ENCODE data around the gene SLC30A4. TPM values are rescaled to one million over a fixed set of nuclear protein-coding genes. Genes with fewer than 3 reads are reported as not detected.

SLC30A4 gene
- total RNA-seq, 2 donors from 2014 or later, result 0.53 to 1.2 TPM

- Histone ChIP-seq H3K4me1 (ENCODE audit: control insufficient read depth, insufficient read depth, low read length) (peaks cover 16% of the 10 kb centered on the region), H3K27ac (ENCODE audit: low read depth, low read length) (no peak overlapping the region), H3K9me3 (ENCODE audit: control insufficient read depth, low read length) (no peaks in the 10 kb centered on the region), H3K27me3 (ENCODE audit: control insufficient read depth, insufficient read depth, low read length, poor library complexity, severe bottlenecking) (peaks cover 18% of the 10 kb centered on the region), H3K36me3 (ENCODE audit: control insufficient read depth, insufficient read depth, low read length) (no peaks in the 10 kb centered on the region), H3K4me3 (ENCODE audit: low read length) (no peak overlapping the region), H3K9ac (ENCODE audit: extremely low read depth, low read length, poor library complexity, severe bottlenecking) (no peak overlapping the region)
- Mint-ChIP-seq H3K27me3 (ENCODE audit: insufficient read depth) (peaks cover 95% of the 10 kb centered on the region), H3K36me3 (ENCODE audit: low read depth) (no peaks in the 10 kb centered on the region), H3K4me1 (peaks cover 43% of the 10 kb centered on the region), H3K9me3 (no peaks in the 10 kb centered on the region), H3K27ac (no peak overlapping the region), H3K4me3 (no peak overlapping the region)
- DNase-seq, result peak; percentile 63
- TF ChIP-seq, protein P1, sequence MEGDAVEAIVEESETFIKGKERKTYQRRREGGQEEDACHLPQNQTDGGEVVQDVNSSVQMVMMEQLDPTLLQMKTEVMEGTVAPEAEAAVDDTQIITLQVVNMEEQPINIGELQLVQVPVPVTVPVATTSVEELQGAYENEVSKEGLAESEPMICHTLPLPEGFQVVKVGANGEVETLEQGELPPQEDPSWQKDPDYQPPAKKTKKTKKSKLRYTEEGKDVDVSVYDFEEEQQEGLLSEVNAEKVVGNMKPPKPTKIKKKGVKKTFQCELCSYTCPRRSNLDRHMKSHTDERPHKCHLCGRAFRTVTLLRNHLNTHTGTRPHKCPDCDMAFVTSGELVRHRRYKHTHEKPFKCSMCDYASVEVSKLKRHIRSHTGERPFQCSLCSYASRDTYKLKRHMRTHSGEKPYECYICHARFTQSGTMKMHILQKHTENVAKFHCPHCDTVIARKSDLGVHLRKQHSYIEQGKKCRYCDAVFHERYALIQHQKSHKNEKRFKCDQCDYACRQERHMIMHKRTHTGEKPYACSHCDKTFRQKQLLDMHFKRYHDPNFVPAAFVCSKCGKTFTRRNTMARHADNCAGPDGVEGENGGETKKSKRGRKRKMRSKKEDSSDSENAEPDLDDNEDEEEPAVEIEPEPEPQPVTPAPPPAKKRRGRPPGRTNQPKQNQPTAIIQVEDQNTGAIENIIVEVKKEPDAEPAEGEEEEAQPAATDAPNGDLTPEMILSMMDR (conservative IDR thresholded peaks at IDR 0.05), result no peak
- 46 to 66% methylated on average over 8 of the region's 8 CpGs for WGBS, 2 experiments (ENCODE audit: insufficient coverage in 1 of 2, insufficient read length in 1 of 2)
These were observed 51.4 kb downstream of the SLC30A4 start for GRCh38 chr15:45471151-45471550.

DNA sequence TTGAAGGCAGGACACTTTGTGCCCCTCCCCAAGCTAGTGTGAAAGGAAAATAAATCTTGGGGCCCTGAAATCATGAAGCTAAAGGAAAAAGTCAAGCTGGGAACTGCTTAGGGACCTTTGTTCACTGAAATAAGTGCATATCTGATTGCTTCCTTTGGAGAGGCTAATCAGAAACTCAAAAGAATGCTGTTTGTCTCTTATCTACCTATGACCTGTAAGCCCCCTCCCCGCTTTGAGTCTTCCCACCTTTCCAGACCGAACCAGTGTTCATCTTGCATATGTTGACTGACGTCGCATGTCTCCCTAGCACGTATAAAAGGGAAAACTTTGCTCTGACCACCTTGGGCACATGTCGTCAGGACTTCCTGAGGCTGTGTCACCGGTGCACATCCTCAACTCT lies 53.1 kb downstream of the SLC30A4 start:
- no peaks in the 10 kb centered on the region for H3K9me3 ChIP-seq (ENCODE audit: control insufficient read depth, low read length)
- no peak overlapping the region for H3K9ac ChIP-seq (ENCODE audit: extremely low read depth, low read length, poor library complexity, severe bottlenecking)
- H3K27me3 ChIP-seq (ENCODE audit: control insufficient read depth, insufficient read depth, low read length, poor library complexity, severe bottlenecking), result peaks cover 17% of the 10 kb centered on the region
- WGBS, 2 experiments (ENCODE audit: insufficient coverage in 1 of 2, insufficient read length in 1 of 2), result 6 to 9% methylated on average over 7 of the region's 7 CpGs
- peaks cover 45% of the 10 kb centered on the region for H3K4me1 Mint-ChIP-seq
- DNase-seq, result peak; percentile 69
- H3K27ac Mint-ChIP-seq, result no peak overlapping the region
- TF ChIP-seq, protein P1 (conservative IDR thresholded peaks at IDR 0.05), result no peak
- H3K4me3 ChIP-seq (ENCODE audit: low read length), result peak overlapping the region; percentile 43
- peak overlapping the region; percentile 21 for H3K4me3 Mint-ChIP-seq
- no peak overlapping the region for H3K27ac ChIP-seq (ENCODE audit: low read depth, low read length)
- H3K9me3 Mint-ChIP-seq, result no peaks in the 10 kb centered on the region
- no peaks in the 10 kb centered on the region for H3K36me3 Mint-ChIP-seq (ENCODE audit: low read depth)
- peaks cover 96% of the 10 kb centered on the region for H3K27me3 Mint-ChIP-seq (ENCODE audit: insufficient read depth)
- peaks cover 16% of the 10 kb centered on the region for H3K4me1 ChIP-seq (ENCODE audit: control insufficient read depth, insufficient read depth, low read length)
- no peaks in the 10 kb centered on the region for H3K36me3 ChIP-seq (ENCODE audit: control insufficient read depth, insufficient read depth, low read length)

- Mint-ChIP-seq H3K27me3 (ENCODE audit: insufficient read depth) (peaks cover 96% of the 10 kb centered on the region), H3K4me3 (peak overlapping the region; percentile 21), H3K4me1 (peaks cover 49% of the 10 kb centered on the region), H3K9me3 (peaks cover 3% of the 10 kb centered on the region), H3K36me3 (ENCODE audit: low read depth) (no peaks in the 10 kb centered on the region), H3K27ac (no peak overlapping the region)
- 15 to 20% methylated on average over 1 to 2 of the region's 2 CpGs for WGBS, 2 experiments (ENCODE audit: insufficient coverage in 1 of 2, insufficient read length in 1 of 2)
- no peaks in the 10 kb centered on the region for H3K36me3 ChIP-seq (ENCODE audit: control insufficient read depth, insufficient read depth, low read length)
- no peaks in the 10 kb centered on the region for H3K9me3 ChIP-seq (ENCODE audit: control insufficient read depth, low read length)
- H3K4me3 ChIP-seq (ENCODE audit: low read length), result peak overlapping the region; percentile 43
- H3K4me1 ChIP-seq (ENCODE audit: control insufficient read depth, insufficient read depth, low read length), result peaks cover 16% of the 10 kb centered on the region
- TF ChIP-seq, protein P1 (conservative IDR thresholded peaks at IDR 0.05), result no peak
- H3K27me3 ChIP-seq (ENCODE audit: control insufficient read depth, insufficient read depth, low read length, poor library complexity, severe bottlenecking), result peaks cover 21% of the 10 kb centered on the region
- H3K27ac ChIP-seq (ENCODE audit: low read depth, low read length), result no peak overlapping the region
- no peak overlapping the region for H3K9ac ChIP-seq (ENCODE audit: extremely low read depth, low read length, poor library complexity, severe bottlenecking)
- DNase-seq, result no peak
These were observed 53.5 kb downstream of the SLC30A4 start for GRCh38 chr15:45469027-45469426.
